Fibroblast of the aortic adventitia (primary cell): ENCODE data around the gene GNPTG. TPM values are rescaled to one million over a fixed set of nuclear protein-coding genes. Genes with fewer than 3 reads are reported as not detected.

Experiments
- DNase-seq: peaks from one replicate; pipeline ENCODE4 v3.0.0-alpha.2; 2010; ENCODE audit warnings: low read depth
- H3K4me3 ChIP-seq: 2 replicates; pipeline ENCODE4 v1.5.1; 2011; ENCODE audit warnings: low read depth, mild to moderate bottlenecking, control low read depth, low read length, moderate library complexity
- total RNA-seq: library from RNA; depleted of rRNA; stranded (reverse); fragments of >200 nt; gene quantifications from 2 replicates; pipeline ENCODE4 v1.2.3, GENCODE V29; 2012; ENCODE audit warnings: low replicate concordance
- TF ChIP-seq, protein P1 (sequence below): IDR thresholded peaks from 2 replicates; pipeline ENCODE4 v1.5.1; 2011; ENCODE audit warnings: mild to moderate bottlenecking, low read length, control low read depth, inconsistent platforms; ENCODE audit not compliant: insufficient read depth

The GNPTG gene
- total RNA-seq, 1 donor: 36.3 TPM

DNA sequence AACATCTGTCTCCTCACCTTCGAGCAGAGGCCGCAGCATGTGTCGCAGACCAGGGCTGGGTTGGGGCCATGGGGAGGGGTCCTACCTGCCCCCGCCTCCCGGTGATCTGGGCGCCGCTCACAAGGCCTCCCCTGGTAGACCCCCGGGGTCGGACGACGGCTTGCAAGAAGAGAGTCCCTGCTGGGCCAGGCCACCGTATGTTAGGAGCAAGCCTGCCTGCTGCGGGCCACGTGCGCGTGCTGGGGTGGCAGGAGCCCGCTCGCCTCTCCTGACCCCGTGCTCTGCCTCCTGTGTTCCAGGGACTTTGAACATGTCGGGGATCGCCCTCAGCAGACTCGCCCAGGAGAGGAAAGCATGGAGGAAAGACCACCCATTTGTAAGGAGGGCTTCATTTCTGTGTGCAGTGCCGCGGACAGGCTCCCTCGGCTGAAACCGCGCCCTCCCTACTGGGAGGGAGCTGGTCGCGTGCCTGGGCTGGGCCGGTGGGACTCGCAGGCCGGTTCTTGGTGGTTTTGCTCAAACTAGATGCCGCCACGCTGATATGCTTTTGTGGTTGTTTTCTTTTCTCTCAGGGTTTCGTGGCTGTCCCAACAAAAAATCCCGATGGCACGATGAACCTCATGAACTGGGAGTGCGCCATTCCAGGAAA, 37.9 kb upstream of the GNPTG start:
- TF ChIP-seq, protein P1, sequence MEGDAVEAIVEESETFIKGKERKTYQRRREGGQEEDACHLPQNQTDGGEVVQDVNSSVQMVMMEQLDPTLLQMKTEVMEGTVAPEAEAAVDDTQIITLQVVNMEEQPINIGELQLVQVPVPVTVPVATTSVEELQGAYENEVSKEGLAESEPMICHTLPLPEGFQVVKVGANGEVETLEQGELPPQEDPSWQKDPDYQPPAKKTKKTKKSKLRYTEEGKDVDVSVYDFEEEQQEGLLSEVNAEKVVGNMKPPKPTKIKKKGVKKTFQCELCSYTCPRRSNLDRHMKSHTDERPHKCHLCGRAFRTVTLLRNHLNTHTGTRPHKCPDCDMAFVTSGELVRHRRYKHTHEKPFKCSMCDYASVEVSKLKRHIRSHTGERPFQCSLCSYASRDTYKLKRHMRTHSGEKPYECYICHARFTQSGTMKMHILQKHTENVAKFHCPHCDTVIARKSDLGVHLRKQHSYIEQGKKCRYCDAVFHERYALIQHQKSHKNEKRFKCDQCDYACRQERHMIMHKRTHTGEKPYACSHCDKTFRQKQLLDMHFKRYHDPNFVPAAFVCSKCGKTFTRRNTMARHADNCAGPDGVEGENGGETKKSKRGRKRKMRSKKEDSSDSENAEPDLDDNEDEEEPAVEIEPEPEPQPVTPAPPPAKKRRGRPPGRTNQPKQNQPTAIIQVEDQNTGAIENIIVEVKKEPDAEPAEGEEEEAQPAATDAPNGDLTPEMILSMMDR: no peak
- H3K4me3 ChIP-seq: no peak overlapping the region
- DNase-seq: no peak

DNA sequence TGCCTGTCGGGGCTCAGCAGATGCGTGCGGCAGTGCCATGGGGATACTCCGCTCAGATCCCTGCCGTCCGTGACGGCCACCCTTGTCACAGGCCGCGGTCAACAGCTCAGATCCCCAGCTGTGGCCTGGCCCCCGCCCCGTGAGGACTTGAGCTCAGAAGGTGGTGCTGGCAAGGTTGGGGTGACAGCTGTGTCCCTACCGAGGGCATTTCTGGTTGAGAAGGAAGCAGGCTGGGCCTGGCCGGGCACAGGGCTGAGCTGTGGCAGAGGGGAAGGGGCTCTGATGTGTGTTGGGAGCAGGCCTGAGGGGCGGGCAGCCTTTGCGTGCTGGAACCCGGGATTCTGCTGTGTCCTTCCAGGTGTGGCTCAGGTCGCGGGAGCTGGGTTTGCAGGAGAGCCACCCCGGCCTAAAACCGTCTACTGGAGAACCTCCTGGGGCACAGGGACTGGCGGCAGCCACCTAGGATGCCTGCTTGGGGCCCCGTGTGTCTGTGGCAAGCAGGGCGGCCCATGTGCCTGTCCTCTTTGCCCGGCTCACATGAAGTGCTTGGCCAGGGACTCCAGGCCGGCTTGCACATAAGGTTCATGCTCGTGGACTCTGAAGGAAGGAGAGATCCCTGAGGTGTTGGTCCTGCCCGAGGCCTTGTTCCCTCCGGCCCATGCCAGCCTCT, 37.2 kb upstream of the GNPTG start:
- TF ChIP-seq, protein P1: no peak
- DNase-seq: no peak
- H3K4me3 ChIP-seq: no peak overlapping the region

DNA sequence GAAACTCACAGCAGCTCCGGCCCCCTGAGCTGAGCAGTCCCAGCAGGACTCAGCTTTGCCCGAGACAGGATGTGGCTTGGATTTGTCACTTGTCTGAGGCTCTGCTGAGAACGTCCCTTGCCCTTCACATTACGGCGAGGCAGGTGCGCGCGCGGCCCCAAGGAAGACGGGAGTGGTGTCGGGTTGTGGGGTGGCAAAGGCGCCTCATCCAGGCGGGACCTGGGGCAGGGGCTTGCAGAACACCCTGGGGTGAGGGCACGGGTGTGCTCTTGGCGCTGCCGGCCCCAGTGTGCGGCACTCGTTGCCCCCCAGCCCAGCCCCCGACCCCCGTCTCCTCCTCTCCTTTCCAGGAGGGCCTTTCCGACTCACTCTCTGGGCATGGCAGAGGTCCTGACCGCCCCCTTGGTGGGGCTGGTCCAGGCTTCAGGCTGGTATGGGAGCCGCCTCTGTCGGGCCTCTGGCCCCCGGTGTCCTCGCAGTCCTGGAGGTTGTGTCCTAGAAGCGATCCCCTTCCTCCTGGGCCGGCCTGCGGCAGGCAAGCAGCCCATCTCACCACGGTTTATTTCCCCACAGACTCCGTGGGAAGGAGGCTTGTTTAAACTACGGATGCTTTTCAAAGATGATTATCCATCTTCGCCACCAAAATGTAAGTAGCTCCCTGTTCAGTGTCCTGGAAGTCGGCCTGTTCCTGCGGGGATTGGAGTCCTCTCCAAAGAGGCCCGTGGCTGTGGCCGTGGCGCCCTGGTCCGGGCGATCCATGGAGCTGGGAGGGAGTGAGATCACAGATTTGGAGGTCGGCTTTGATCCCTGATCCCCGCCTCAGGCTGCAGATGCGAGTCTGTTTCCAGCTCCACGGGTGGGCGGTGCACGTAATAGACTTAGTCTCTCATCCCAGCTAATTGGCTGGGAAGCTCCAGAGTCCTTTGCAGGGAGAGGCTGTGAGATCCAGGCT, 36.4 kb upstream of the GNPTG start:
- TF ChIP-seq, protein P1: no peak
- no peak overlapping the region for H3K4me3 ChIP-seq
- no peak for DNase-seq

DNA sequence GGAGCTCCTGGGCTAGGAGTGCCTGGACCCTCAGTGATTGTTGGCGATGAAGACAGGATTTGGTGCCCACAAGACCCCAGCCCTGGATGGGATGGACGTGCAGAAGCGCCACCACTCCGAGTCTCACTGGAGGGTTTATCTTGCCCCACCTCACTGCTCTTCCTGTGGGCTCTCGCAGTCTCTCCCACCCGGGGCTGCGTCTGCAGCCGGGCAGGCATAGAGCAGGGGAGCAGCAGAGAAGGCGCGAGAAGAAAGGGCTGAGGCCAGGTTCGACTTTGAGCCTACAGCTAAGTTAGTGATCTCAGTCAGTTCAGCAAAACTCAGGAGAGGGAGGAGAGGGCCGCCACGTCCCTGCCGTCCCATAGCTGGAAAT, 35.7 kb upstream of the GNPTG start:
- no peak for DNase-seq
- TF ChIP-seq, protein P1: no peak

DNA sequence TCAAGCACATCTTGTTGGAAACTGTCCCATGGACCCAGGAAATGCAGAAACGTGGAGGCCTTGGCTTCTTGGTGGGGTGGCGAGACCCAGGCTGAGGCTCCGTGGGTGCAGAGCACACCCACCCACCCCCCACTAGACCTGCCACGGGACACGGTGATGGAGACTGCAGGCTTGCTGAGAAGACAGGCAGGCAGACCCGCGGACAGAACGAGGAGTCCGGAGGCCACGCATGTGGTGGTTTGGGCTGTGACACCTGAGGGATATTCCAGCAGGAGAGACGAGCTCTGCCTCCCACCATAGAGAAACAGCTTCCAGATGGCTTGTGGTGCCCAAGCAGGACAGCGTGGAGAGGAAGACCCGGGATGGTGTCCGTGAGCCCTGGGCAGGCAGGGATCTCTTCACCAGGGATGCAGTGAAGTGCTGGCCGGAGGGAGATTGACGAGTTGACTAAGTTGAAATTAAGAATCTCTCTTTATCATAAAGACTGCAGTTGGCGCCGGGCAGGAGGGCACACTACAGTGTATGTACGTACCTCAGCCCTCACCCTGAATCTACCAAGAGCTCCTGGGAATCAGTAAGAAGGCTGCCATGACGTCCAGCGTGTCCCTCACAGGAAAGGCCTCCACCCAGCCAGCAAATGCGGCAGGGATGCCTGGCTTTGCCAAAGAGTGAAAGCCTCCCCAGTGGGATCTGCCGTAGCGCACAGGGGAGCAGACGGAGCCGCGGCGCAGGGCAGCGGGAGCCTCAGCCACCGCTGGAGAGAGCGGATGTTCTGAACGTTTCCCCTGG, 34.1 kb upstream of the GNPTG start:
- TF ChIP-seq, protein P1: no peak
- DNase-seq: no peak
- H3K4me3 ChIP-seq: no peak overlapping the region

More for the DNA sequence above, 35.7 kb upstream of the GNPTG start:
- H3K4me3 ChIP-seq: no peak overlapping the region

DNA sequence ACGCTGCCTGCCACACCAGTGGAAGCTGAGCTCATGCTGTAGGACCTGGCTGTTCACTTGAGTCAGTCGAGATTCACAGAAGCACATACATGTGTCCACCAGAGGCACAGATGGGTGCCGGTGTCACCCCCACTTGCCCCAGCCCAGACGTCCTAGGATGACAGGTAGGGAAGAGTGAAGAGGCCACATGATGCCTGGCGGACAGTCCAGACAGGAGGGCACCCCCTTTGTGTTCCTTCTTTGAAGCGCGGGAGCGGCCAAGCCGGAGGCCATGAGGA, 33.5 kb upstream of the GNPTG start:
- no peak overlapping the region for H3K4me3 ChIP-seq
- TF ChIP-seq, protein P1: no peak

More for the DNA sequence above, 33.5 kb upstream of the GNPTG start:
- DNase-seq: no peak
